H9 (cell line): ENCODE data around the gene SETMAR. TPM values are rescaled to one million over a fixed set of nuclear protein-coding genes. Genes with fewer than 3 reads are reported as not detected.

Experiments used
- DNase-seq: peaks from one replicate; pipeline ENCODE4 v3.0.0-alpha.2; 2017
- H2AFZ ChIP-seq: one replicate; pipeline ENCODE4 v1.6.1; 2013; ENCODE audit warnings: mild to moderate bottlenecking, low read length, control low read depth, moderate library complexity
- H2AK5ac ChIP-seq: 2 replicates; pipeline ENCODE4 v1.6.1; 2013; ENCODE audit warnings: low read length, control low read depth, mixed read lengths; ENCODE audit not compliant: insufficient read length
- H2BK120ac ChIP-seq: one replicate; pipeline ENCODE4 v1.6.1; 2013; ENCODE audit warnings: low read depth, mild to moderate bottlenecking, low read length, control low read depth, inconsistent platforms; ENCODE audit not compliant: poor library complexity, severe bottlenecking
- H2BK12ac ChIP-seq: 2 replicates; pipeline ENCODE4 v1.6.1; 2013; ENCODE audit warnings: low read length, control low read depth, mixed read lengths, low read depth; ENCODE audit not compliant: insufficient read length
- H2BK15ac ChIP-seq: 2 replicates; pipeline ENCODE4 v1.6.1; 2013; ENCODE audit warnings: low read depth, low read length, control low read depth
- H2BK20ac ChIP-seq: one replicate; pipeline ENCODE4 v1.6.1; 2013; ENCODE audit warnings: low read depth, mild to moderate bottlenecking, low read length, control low read depth, inconsistent platforms; ENCODE audit not compliant: poor library complexity, severe bottlenecking
- H2BK5ac ChIP-seq: 2 replicates; pipeline ENCODE4 v1.6.1; 2013; ENCODE audit warnings: low read length, control low read depth, mixed read lengths; ENCODE audit not compliant: insufficient read length
- H3K14ac ChIP-seq: 2 replicates; pipeline ENCODE4 v1.6.1; 2013; ENCODE audit warnings: low read length, control low read depth; ENCODE audit not compliant: insufficient read depth
- H3K18ac ChIP-seq: 2 replicates; pipeline ENCODE4 v1.6.1; 2013; ENCODE audit warnings: low read depth, mild to moderate bottlenecking, mixed read lengths, low read length, control low read depth; ENCODE audit not compliant: insufficient read length
- H3K23ac ChIP-seq: 2 replicates; pipeline ENCODE4 v1.6.1; 2013; ENCODE audit warnings: low read length, control low read depth, mixed read lengths, low read depth; ENCODE audit not compliant: insufficient read length
- H3K23me2 ChIP-seq: 2 replicates; pipeline ENCODE4 v1.6.1; 2013; ENCODE audit warnings: low read depth, mild to moderate bottlenecking, mixed read lengths, low read length, control low read depth; ENCODE audit not compliant: insufficient read length, poor library complexity, severe bottlenecking
- H3K27ac ChIP-seq: 2 replicates; pipeline ENCODE4 v1.5.1; 2013; ENCODE audit warnings: low read length, control low read depth, mixed read lengths, low read depth; ENCODE audit not compliant: insufficient read length
- H3K27me3 ChIP-seq: 2 replicates; pipeline ENCODE4 v1.6.1; 2013; ENCODE audit warnings: low read length, control low read depth, inconsistent platforms; ENCODE audit not compliant: insufficient read depth
- H3K4ac ChIP-seq: 2 replicates; pipeline ENCODE4 v1.6.1; 2013; ENCODE audit warnings: low read depth, mild to moderate bottlenecking, control low read depth, inconsistent platforms, low read length, moderate library complexity
- H3K4me1 ChIP-seq: 2 replicates; pipeline ENCODE4 v1.6.1; 2013; ENCODE audit warnings: low read length, control low read depth, inconsistent platforms; ENCODE audit not compliant: insufficient read depth
- H3K4me2 ChIP-seq: 2 replicates; pipeline ENCODE4 v1.6.1; 2013; ENCODE audit warnings: low read length, control low read depth, mixed read lengths; ENCODE audit not compliant: insufficient read length, insufficient read depth
- H3K56ac ChIP-seq: 2 replicates; pipeline ENCODE4 v1.6.1; 2013; ENCODE audit warnings: low read depth, mild to moderate bottlenecking, mixed read lengths, low read length, control low read depth; ENCODE audit not compliant: insufficient read length
- H3K79me1 ChIP-seq: 2 replicates; pipeline ENCODE4 v1.6.1; 2013; ENCODE audit warnings: low read depth, mild to moderate bottlenecking, moderate library complexity, low read length, control low read depth, inconsistent platforms; ENCODE audit not compliant: insufficient read depth, poor library complexity, severe bottlenecking
- H3K79me2 ChIP-seq: 2 replicates; pipeline ENCODE4 v1.6.1; 2013; ENCODE audit warnings: low read length, control low read depth, inconsistent platforms; ENCODE audit not compliant: insufficient read depth
- H3K9ac ChIP-seq: 2 replicates; pipeline ENCODE4 v1.6.1; 2013; ENCODE audit warnings: low read length, control low read depth, mixed read lengths; ENCODE audit not compliant: insufficient read length; ENCODE audit errors: extremely low read depth
- H3K9me3 ChIP-seq: one replicate; pipeline ENCODE4 v1.6.1; 2013; ENCODE audit warnings: low read depth, low read length, inconsistent platforms; ENCODE audit not compliant: control insufficient read depth
- H3T11ph ChIP-seq: one replicate; pipeline ENCODE4 v1.6.1; 2013; ENCODE audit warnings: mild to moderate bottlenecking, low read length, control low read depth, inconsistent platforms
- H4K20me1 ChIP-seq: one replicate; pipeline ENCODE4 v1.6.1; 2013; ENCODE audit not compliant: control insufficient read depth, insufficient read length, insufficient read depth
- H4K5ac ChIP-seq: 2 replicates; pipeline ENCODE4 v1.6.1; 2013; ENCODE audit warnings: low read depth, mild to moderate bottlenecking, mixed read lengths, low read length, control low read depth; ENCODE audit not compliant: insufficient read length
- H4K8ac ChIP-seq: replicated peaks from 2 replicates; pipeline ENCODE4 v1.6.1; 2013; ENCODE audit warnings: low read length, control low read depth, mixed read lengths, low read depth; ENCODE audit not compliant: insufficient read length
- H4K91ac ChIP-seq: 2 replicates; pipeline ENCODE4 v1.6.1; 2013; ENCODE audit warnings: low read depth, mild to moderate bottlenecking, moderate library complexity, mixed read lengths, low read length, control low read depth; ENCODE audit not compliant: insufficient read length
- H3K27ac Mint-ChIP-seq, 3 experiments: 2 replicates in 2 of 3; 3 replicates in 1 of 3; pipeline ENCODE4 v1.8.0; 2020 to 2021; ENCODE audit warnings: mixed read lengths in 3 of 3, mild to moderate bottlenecking in 1 of 3, moderate library complexity in 1 of 3
- H3K27me3 Mint-ChIP-seq: 2 replicates; pipeline ENCODE4 v1.8.0; 2021; ENCODE audit warnings: low read depth, mild to moderate bottlenecking, moderate library complexity, mixed read lengths
- H3K36me3 Mint-ChIP-seq, 3 experiments: 2 replicates in 2 of 3; 3 replicates in 1 of 3; pipeline ENCODE4 v1.8.0; 2020 to 2021; ENCODE audit warnings: low read depth in 3 of 3, mixed read lengths in 3 of 3; ENCODE audit not compliant: insufficient read depth in 1 of 3
- H3K4me1 Mint-ChIP-seq, 2 experiments: 2 replicates each; pipeline ENCODE4 v1.8.0; 2020; ENCODE audit warnings: mixed read lengths in 2 of 2
- H3K4me3 Mint-ChIP-seq, 2 experiments: 2 replicates in 1 of 2; 3 replicates in 1 of 2; pipeline ENCODE4 v1.8.0; 2020 to 2021; ENCODE audit warnings: mild to moderate bottlenecking in 2 of 2, mixed read lengths in 2 of 2, moderate library complexity in 1 of 2
- H3K9me3 Mint-ChIP-seq, 2 experiments: 2 replicates in 1 of 2; 3 replicates in 1 of 2; pipeline ENCODE4 v1.8.0; 2020; ENCODE audit warnings: mild to moderate bottlenecking in 2 of 2, mixed read lengths in 2 of 2, moderate library complexity in 1 of 2
- CTCF ChIP-seq: fragments of 200-600 bp; sonication (generic); conservative IDR thresholded peaks from 3 replicates; pipeline ENCODE4 v1.8.0; 2021; ENCODE audit warnings: antibody characterized with exemption, mild to moderate bottlenecking
- WGBS: extraction: QIAGEN DNeasy Blood & Tissue Kit; methylation state at CpG from one replicate; pipeline ENCODE4 v1.1.7; 2013; ENCODE audit warnings: missing lambda C conversion rate, low lambda C conversion rate, mixed read lengths; ENCODE audit not compliant: insufficient read length; ENCODE audit errors: extremely low coverage; 5-methylcytosine and 5-hydroxymethylcytosine counted together
- total RNA-seq: library from RNA; stranded (reverse); gene quantifications from 2 replicates; pipeline ENCODE4 v1.2.1, GENCODE V29; 2021

The SETMAR gene
- total RNA-seq, 1 experiment from 2014 or later, result 29.1 TPM

- Mint-ChIP-seq H3K36me3 (no peaks in the 10 kb centered on the region), H3K27ac (peak overlapping the region in 2 of 3 experiments; percentile 34 to 52; a peak in 1 of 7 replicates), H3K4me3 (no peak overlapping the region), H3K4me1 (no peaks in the 10 kb centered on the region), H3K9me3 (no peaks in the 10 kb centered on the region), H3K27me3 (no peaks in the 10 kb centered on the region)
- DNase-seq, result no peak
- H2BK12ac ChIP-seq, result no peak overlapping the region
- H3K4ac ChIP-seq, result no peak overlapping the region
- no peaks in the 10 kb centered on the region for H3K79me1 ChIP-seq
- no peak overlapping the region for H3K4me2 ChIP-seq
- H4K5ac ChIP-seq, result no peak overlapping the region
- H2BK120ac ChIP-seq, result no peak overlapping the region
- no peak overlapping the region for H3K9ac ChIP-seq
- no peak overlapping the region for H2BK5ac ChIP-seq
- no peaks in the 10 kb centered on the region for H3K9me3 ChIP-seq
- H3T11ph ChIP-seq, result no peak overlapping the region
- H4K8ac ChIP-seq, result no peak overlapping the region
- H3K23ac ChIP-seq, result no peak overlapping the region
- H4K91ac ChIP-seq, result no peak overlapping the region
- H3K27me3 ChIP-seq, result no peaks in the 10 kb centered on the region
- H2BK15ac ChIP-seq, result no peak overlapping the region
- no peaks in the 10 kb centered on the region for H3K4me1 ChIP-seq
- no peak overlapping the region for H2AK5ac ChIP-seq
- no peak for TF ChIP-seq CTCF
- no peaks in the 10 kb centered on the region for H4K20me1 ChIP-seq
- H3K56ac ChIP-seq, result no peak overlapping the region
- no CpG with 5 or more reads among the region's 10 CpGs for WGBS
- no peaks in the 10 kb centered on the region for H3K23me2 ChIP-seq
- no peaks in the 10 kb centered on the region for H3K79me2 ChIP-seq
- H3K14ac ChIP-seq, result no peak overlapping the region
- no peak overlapping the region for H3K27ac ChIP-seq
- H2AFZ ChIP-seq, result no peak overlapping the region
- H3K18ac ChIP-seq, result no peak overlapping the region
- no peak overlapping the region for H2BK20ac ChIP-seq
These were observed 53.6 kb downstream of the SETMAR start for GRCh38 chr3:4356546-4357410.
